ENCODE measurements around the gene USP54. TPM values are rescaled to one million over a fixed set of nuclear protein-coding genes. Genes with fewer than 3 reads are reported as not detected.
"Not testable (repeated sequence)": the region's sequence is repeated elsewhere in the genome, so short reads cannot be mapped to it uniquely, and the experiment has no call there.

The USP54 gene
- total RNA-seq, 1 donor from 2014 or later = 16.4 TPM

GRCh38 chr10:73591935-73592699 is 975 bp upstream of the USP54 start:
- no peak for DNase-seq (ENCODE audit: extremely low read depth, low read depth, low spot score)

- no peak for DNase-seq (ENCODE audit: extremely low read depth, low read depth, low spot score)
Observed at GRCh38 chr10:73589563-73590126, 1.5 kb downstream of the USP54 start.

DNA sequence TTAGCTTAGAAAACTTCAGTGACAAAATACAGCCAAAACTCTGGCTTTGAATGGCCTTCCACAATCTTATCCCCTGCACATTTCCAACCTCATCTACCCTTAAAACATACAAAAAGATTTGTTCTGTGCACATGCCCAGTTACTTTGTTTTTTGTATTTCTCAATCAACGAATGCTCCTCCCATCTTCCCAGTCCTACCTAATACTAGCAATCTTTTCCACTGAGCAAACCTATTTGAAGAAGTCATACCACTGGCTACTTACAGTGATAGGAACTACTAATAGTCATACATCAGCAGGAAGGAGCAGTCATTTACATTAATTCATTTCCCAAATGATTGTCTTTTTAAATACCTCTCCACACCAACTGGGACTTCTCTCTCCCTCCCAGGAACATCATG is 2.5 kb downstream of the USP54 start:
- DNase-seq (ENCODE audit: extremely low read depth, low read depth, low spot score) = no peak

DNA sequence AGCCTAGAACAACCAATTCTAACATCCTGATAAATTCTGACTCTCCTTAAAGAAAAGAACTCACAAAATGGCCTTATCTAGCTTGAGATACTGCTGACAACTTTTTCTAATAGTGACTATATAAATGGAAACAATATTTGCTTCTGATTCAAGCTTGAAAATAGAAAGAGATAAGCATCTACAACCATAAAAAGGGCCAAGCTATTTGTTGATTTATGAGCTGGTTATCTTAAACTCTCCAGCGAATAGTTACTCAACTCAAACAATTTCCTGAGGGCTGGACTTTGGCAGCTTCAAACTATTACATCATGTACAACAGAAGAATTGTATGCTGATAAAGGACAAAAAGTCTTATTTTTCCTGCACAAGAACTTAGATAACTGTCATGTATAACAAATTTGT is 4.6 kb downstream of the USP54 start:
- DNase-seq (ENCODE audit: extremely low read depth, low read depth, low spot score) = peak; percentile 75

DNA sequence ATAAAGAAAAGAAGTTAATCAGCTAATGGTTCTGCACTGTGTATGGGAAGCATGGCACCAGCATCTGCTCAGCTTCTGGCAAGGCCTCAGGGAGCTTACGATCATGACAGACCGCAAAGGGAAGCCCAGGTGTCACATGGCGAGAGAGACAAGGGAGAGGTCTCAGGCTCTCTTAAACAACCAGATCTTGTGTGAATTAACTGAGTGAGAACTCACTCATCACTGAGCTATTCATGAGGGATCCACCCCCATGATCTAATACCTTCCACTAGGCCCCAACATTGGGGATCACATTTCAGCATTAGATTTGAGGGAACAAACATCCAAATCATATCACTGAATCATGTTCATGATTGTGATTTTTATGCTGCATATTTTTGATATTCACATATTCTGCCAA is 5.8 kb downstream of the USP54 start:
- no peak for DNase-seq (ENCODE audit: extremely low read depth, low read depth, low spot score)

- DNase-seq (ENCODE audit: extremely low read depth, low read depth, low spot score) = no peak
Observed at GRCh38 chr10:73584737-73585136, 6.4 kb downstream of the USP54 start.

- DNase-seq (ENCODE audit: extremely low read depth, low read depth, low spot score) = no peak
Observed at GRCh38 chr10:73581918-73582317, 9.2 kb downstream of the USP54 start.

GRCh38 chr10:73578927-73579326 is 12.2 kb downstream of the USP54 start:
- DNase-seq (ENCODE audit: extremely low read depth, low read depth, low spot score) = not testable (repeated sequence)

DNA sequence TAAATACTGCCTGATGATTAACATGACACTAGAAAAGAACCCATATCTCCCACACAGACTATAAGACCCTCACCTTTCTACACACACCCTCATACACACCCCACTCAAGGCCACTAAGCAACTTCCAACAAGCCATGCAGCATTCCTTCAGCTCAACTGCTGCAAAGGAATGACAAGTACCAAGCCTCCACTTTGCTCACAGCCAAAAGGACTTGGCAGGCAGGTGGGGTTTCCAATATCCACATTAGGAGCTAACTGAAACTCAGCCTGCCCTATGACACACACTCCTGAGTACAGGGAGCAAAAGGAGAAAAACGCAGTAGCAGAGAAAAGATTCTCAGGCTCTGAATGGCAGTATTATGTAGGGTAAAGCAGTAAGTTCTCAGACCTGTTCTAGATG is 13.4 kb downstream of the USP54 start:
- no peak for DNase-seq (ENCODE audit: extremely low read depth, low read depth, low spot score)

DNA sequence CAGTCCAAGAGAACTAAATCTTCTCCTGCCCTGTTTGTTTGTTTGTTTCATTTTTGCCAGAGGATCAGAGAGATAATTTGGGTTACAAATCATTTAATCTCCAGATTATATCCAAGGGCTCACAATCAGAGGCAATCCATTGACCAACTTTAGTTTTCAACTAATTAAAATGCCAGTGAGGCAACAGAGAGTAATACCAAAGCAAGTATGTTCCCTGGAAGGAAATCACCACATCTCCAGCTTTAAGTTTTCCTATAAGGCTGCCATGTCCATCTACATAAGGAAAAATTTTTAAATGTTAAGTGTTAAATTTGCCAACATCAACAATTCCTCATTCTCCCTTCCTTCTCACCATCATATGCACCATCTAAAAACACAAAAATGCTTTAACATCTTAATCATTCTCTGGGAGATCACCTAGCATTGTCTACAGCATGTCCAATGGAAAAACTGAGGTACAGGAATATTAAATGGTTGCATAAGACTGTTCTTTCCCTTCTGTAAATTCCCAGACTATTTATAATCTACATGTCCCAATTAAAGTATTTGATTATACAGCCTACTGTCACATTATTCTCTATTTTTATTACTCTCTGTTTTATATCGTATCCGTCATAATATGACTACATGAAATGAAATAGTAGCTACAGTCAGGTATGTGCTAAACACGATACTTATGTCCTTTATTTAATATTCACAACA is 14.1 kb downstream of the USP54 start:
- no peak for DNase-seq (ENCODE audit: extremely low read depth, low read depth, low spot score)

GRCh38 chr10:73576178-73576889 is 14.8 kb downstream of the USP54 start:
- DNase-seq (ENCODE audit: extremely low read depth, low read depth, low spot score) = no peak

GRCh38 chr10:73567025-73567424 is 24.1 kb downstream of the USP54 start:
- DNase-seq (ENCODE audit: extremely low read depth, low read depth, low spot score) = not testable (repeated sequence)

DNA sequence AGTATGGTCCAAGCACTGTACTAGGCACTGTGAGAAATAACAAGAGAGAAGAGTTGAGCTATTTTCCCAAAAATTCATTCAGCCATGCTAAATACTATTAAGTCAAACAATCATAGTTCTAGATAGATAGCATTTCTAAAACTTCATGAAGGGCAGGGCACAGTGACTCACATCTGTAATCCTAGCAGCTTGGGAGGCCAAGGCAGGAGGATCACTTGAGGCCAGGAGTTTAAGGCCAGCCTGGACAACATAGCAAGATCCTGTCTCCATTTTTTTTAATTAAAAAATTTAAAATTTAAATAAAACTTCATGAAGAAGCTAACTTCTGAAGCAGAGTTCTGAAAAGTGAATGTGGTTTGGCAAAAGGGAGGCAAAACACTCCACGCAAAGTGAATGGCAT is 29.9 kb downstream of the USP54 start:
- DNase-seq (ENCODE audit: extremely low read depth, low read depth, low spot score) = no peak

DNA sequence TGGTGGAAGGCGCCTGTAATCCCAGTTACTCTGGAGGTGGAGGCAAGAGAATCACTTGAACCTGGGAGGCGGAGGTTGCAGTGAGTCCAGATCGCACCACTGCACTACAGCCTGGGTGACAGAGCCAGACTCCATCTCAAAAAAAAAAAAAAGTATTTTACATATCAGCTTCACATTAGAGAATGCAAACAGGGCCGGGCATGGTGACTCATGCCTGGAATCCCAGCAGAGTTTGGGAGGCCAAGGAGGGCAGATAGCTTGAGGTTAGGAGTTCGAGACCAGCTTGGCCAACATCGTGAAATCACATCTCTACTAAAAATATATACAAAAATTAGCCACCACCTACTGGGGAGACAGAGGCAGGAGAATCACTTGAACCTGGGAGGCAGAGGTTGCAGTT is 31.6 kb downstream of the USP54 start:
- DNase-seq (ENCODE audit: extremely low read depth, low read depth, low spot score) = no peak

GRCh38 chr10:73556855-73557254 is 34.3 kb downstream of the USP54 start:
- no peak for DNase-seq (ENCODE audit: extremely low read depth, low read depth, low spot score)

GRCh38 chr10:73554721-73555120 is 36.4 kb downstream of the USP54 start:
- DNase-seq (ENCODE audit: extremely low read depth, low read depth, low spot score) = no peak

- no peak for DNase-seq (ENCODE audit: extremely low read depth, low read depth, low spot score)
Observed at GRCh38 chr10:73553761-73554160, 37.4 kb downstream of the USP54 start.

- no peak for DNase-seq (ENCODE audit: extremely low read depth, low read depth, low spot score)
Observed at GRCh38 chr10:73552819-73553715, 38.1 kb downstream of the USP54 start.

DNA sequence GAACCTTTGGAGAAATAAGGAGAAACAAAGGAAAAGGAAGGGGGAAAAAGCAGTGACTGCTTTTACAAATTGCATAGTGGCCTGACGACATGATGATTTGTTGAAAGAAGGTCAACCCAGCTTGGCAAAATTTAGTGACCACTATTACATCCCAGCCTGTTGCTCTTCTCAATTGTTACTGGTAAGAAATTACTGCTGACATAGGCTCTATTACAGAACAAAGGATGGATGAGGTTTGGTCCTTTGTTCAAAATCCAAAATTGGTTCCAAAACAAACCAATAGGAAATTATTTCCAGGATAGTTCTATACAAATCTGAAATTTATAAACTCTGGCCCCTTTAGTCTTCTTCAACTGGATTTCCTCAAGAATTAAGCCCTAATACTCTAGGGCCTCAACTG is 39.6 kb downstream of the USP54 start:
- no peak for DNase-seq (ENCODE audit: extremely low read depth, low read depth, low spot score)

DNA sequence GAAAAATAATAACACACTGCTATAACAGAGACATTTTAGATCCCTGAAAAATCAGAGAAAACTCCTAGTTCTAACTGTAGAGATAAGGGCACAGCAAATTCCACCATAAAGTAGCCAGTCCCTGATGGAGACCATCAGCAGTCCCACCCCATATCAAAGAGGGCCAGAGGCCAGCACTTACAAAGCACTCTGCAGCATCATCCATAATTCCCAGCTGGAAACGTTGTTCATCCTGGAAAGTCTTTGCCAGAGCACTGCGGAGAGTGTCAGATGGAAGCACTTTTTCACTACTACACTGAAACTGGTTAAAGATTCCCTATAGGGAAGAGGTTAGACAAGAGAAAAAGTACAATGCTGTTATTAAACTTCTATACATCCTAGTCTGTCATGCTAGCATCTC is 45.8 kb downstream of the USP54 start:
- no peak for DNase-seq (ENCODE audit: extremely low read depth, low read depth, low spot score)

Data from glomerular endothelial cell (primary cell).